H9 (cell line): ENCODE results near the gene TRPV3. TPM values are rescaled to one million over a fixed set of nuclear protein-coding genes. Genes with fewer than 3 reads are reported as not detected.

Source experiments
- DNase-seq: peaks from one replicate; pipeline ENCODE4 v3.0.0-alpha.2; 2017
- H2AFZ ChIP-seq: one replicate; pipeline ENCODE4 v1.6.1; 2013; ENCODE audit warnings: mild to moderate bottlenecking, low read length, control low read depth, moderate library complexity
- H2AK5ac ChIP-seq: 2 replicates; pipeline ENCODE4 v1.6.1; 2013; ENCODE audit warnings: low read length, control low read depth, mixed read lengths; ENCODE audit not compliant: insufficient read length
- H2BK120ac ChIP-seq: one replicate; pipeline ENCODE4 v1.6.1; 2013; ENCODE audit warnings: low read depth, mild to moderate bottlenecking, low read length, control low read depth, inconsistent platforms; ENCODE audit not compliant: poor library complexity, severe bottlenecking
- H2BK12ac ChIP-seq: 2 replicates; pipeline ENCODE4 v1.6.1; 2013; ENCODE audit warnings: low read length, control low read depth, mixed read lengths, low read depth; ENCODE audit not compliant: insufficient read length
- H2BK15ac ChIP-seq: 2 replicates; pipeline ENCODE4 v1.6.1; 2013; ENCODE audit warnings: low read depth, low read length, control low read depth
- H2BK20ac ChIP-seq: one replicate; pipeline ENCODE4 v1.6.1; 2013; ENCODE audit warnings: low read depth, mild to moderate bottlenecking, low read length, control low read depth, inconsistent platforms; ENCODE audit not compliant: poor library complexity, severe bottlenecking
- H2BK5ac ChIP-seq: 2 replicates; pipeline ENCODE4 v1.6.1; 2013; ENCODE audit warnings: low read length, control low read depth, mixed read lengths; ENCODE audit not compliant: insufficient read length
- H3K14ac ChIP-seq: 2 replicates; pipeline ENCODE4 v1.6.1; 2013; ENCODE audit warnings: low read length, control low read depth; ENCODE audit not compliant: insufficient read depth
- H3K18ac ChIP-seq: 2 replicates; pipeline ENCODE4 v1.6.1; 2013; ENCODE audit warnings: low read depth, mild to moderate bottlenecking, mixed read lengths, low read length, control low read depth; ENCODE audit not compliant: insufficient read length
- H3K23ac ChIP-seq: 2 replicates; pipeline ENCODE4 v1.6.1; 2013; ENCODE audit warnings: low read length, control low read depth, mixed read lengths, low read depth; ENCODE audit not compliant: insufficient read length
- H3K23me2 ChIP-seq: 2 replicates; pipeline ENCODE4 v1.6.1; 2013; ENCODE audit warnings: low read depth, mild to moderate bottlenecking, mixed read lengths, low read length, control low read depth; ENCODE audit not compliant: insufficient read length, poor library complexity, severe bottlenecking
- H3K27ac ChIP-seq: 2 replicates; pipeline ENCODE4 v1.5.1; 2013; ENCODE audit warnings: low read length, control low read depth, mixed read lengths, low read depth; ENCODE audit not compliant: insufficient read length
- H3K27me3 ChIP-seq: 2 replicates; pipeline ENCODE4 v1.6.1; 2013; ENCODE audit warnings: low read length, control low read depth, inconsistent platforms; ENCODE audit not compliant: insufficient read depth
- H3K4ac ChIP-seq: 2 replicates; pipeline ENCODE4 v1.6.1; 2013; ENCODE audit warnings: low read depth, mild to moderate bottlenecking, control low read depth, inconsistent platforms, low read length, moderate library complexity
- H3K4me1 ChIP-seq: 2 replicates; pipeline ENCODE4 v1.6.1; 2013; ENCODE audit warnings: low read length, control low read depth, inconsistent platforms; ENCODE audit not compliant: insufficient read depth
- H3K4me2 ChIP-seq: 2 replicates; pipeline ENCODE4 v1.6.1; 2013; ENCODE audit warnings: low read length, control low read depth, mixed read lengths; ENCODE audit not compliant: insufficient read length, insufficient read depth
- H3K56ac ChIP-seq: 2 replicates; pipeline ENCODE4 v1.6.1; 2013; ENCODE audit warnings: low read depth, mild to moderate bottlenecking, mixed read lengths, low read length, control low read depth; ENCODE audit not compliant: insufficient read length
- H3K79me1 ChIP-seq: 2 replicates; pipeline ENCODE4 v1.6.1; 2013; ENCODE audit warnings: low read depth, mild to moderate bottlenecking, moderate library complexity, low read length, control low read depth, inconsistent platforms; ENCODE audit not compliant: insufficient read depth, poor library complexity, severe bottlenecking
- H3K79me2 ChIP-seq: 2 replicates; pipeline ENCODE4 v1.6.1; 2013; ENCODE audit warnings: low read length, control low read depth, inconsistent platforms; ENCODE audit not compliant: insufficient read depth
- H3K9ac ChIP-seq: 2 replicates; pipeline ENCODE4 v1.6.1; 2013; ENCODE audit warnings: low read length, control low read depth, mixed read lengths; ENCODE audit not compliant: insufficient read length; ENCODE audit errors: extremely low read depth
- H3K9me3 ChIP-seq: one replicate; pipeline ENCODE4 v1.6.1; 2013; ENCODE audit warnings: low read depth, low read length, inconsistent platforms; ENCODE audit not compliant: control insufficient read depth
- H3T11ph ChIP-seq: one replicate; pipeline ENCODE4 v1.6.1; 2013; ENCODE audit warnings: mild to moderate bottlenecking, low read length, control low read depth, inconsistent platforms
- H4K20me1 ChIP-seq: one replicate; pipeline ENCODE4 v1.6.1; 2013; ENCODE audit not compliant: control insufficient read depth, insufficient read length, insufficient read depth
- H4K5ac ChIP-seq: 2 replicates; pipeline ENCODE4 v1.6.1; 2013; ENCODE audit warnings: low read depth, mild to moderate bottlenecking, mixed read lengths, low read length, control low read depth; ENCODE audit not compliant: insufficient read length
- H4K8ac ChIP-seq: replicated peaks from 2 replicates; pipeline ENCODE4 v1.6.1; 2013; ENCODE audit warnings: low read length, control low read depth, mixed read lengths, low read depth; ENCODE audit not compliant: insufficient read length
- H4K91ac ChIP-seq: 2 replicates; pipeline ENCODE4 v1.6.1; 2013; ENCODE audit warnings: low read depth, mild to moderate bottlenecking, moderate library complexity, mixed read lengths, low read length, control low read depth; ENCODE audit not compliant: insufficient read length
- H3K27ac Mint-ChIP-seq, 3 experiments: 2 replicates in 2 of 3; 3 replicates in 1 of 3; pipeline ENCODE4 v1.8.0; 2020 to 2021; ENCODE audit warnings: mixed read lengths in 3 of 3, mild to moderate bottlenecking in 1 of 3, moderate library complexity in 1 of 3
- H3K27me3 Mint-ChIP-seq: 2 replicates; pipeline ENCODE4 v1.8.0; 2021; ENCODE audit warnings: low read depth, mild to moderate bottlenecking, moderate library complexity, mixed read lengths
- H3K36me3 Mint-ChIP-seq, 3 experiments: 2 replicates in 2 of 3; 3 replicates in 1 of 3; pipeline ENCODE4 v1.8.0; 2020 to 2021; ENCODE audit warnings: low read depth in 3 of 3, mixed read lengths in 3 of 3; ENCODE audit not compliant: insufficient read depth in 1 of 3
- H3K4me1 Mint-ChIP-seq, 2 experiments: 2 replicates each; pipeline ENCODE4 v1.8.0; 2020; ENCODE audit warnings: mixed read lengths in 2 of 2
- H3K4me3 Mint-ChIP-seq, 2 experiments: 2 replicates in 1 of 2; 3 replicates in 1 of 2; pipeline ENCODE4 v1.8.0; 2020 to 2021; ENCODE audit warnings: mild to moderate bottlenecking in 2 of 2, mixed read lengths in 2 of 2, moderate library complexity in 1 of 2
- H3K9me3 Mint-ChIP-seq, 2 experiments: 2 replicates in 1 of 2; 3 replicates in 1 of 2; pipeline ENCODE4 v1.8.0; 2020; ENCODE audit warnings: mild to moderate bottlenecking in 2 of 2, mixed read lengths in 2 of 2, moderate library complexity in 1 of 2
- WGBS: extraction: QIAGEN DNeasy Blood & Tissue Kit; methylation state at CpG from one replicate; pipeline ENCODE4 v1.1.7; 2013; ENCODE audit warnings: missing lambda C conversion rate, low lambda C conversion rate, mixed read lengths; ENCODE audit not compliant: insufficient read length; ENCODE audit errors: extremely low coverage; 5-methylcytosine and 5-hydroxymethylcytosine counted together
- total RNA-seq: library from RNA; stranded (reverse); gene quantifications from 2 replicates; pipeline ENCODE4 v1.2.1, GENCODE V29; 2021
- TF ChIP-seq, protein P1 (sequence below): fragments of 200-600 bp; sonication (generic); conservative IDR thresholded peaks from 3 replicates; pipeline ENCODE4 v1.8.0; 2021; ENCODE audit warnings: antibody characterized with exemption, mild to moderate bottlenecking

Gene TRPV3
- total RNA-seq, 1 experiment from 2014 or later: 0.63 TPM

DNA sequence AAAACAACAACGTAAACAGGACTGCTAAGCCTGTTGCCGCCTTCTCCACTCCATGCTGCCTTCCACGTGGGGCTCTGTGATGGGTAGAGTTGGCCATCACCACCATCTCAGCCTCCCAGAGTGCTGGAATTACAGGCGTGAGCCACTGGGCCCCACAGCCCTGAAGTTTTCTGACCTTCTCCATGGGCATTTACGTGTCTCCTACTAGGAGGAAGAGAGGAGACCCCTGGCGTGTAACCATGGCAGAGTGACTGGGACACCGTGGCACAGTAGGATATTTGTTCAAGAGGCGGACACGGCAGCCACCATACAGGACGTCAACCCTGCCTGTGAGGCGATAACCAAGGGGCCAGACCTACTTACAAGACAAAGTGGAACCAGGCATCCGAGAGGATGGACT is 31.1 kb downstream of the TRPV3 start:
- Histone ChIP-seq H3K27ac (no peak overlapping the region), H4K5ac (no peak overlapping the region), H3K79me1 (no peaks in the 10 kb centered on the region), H3K23me2 (no peaks in the 10 kb centered on the region), H2AK5ac (no peak overlapping the region), H2BK20ac (no peak overlapping the region), H3K79me2 (no peaks in the 10 kb centered on the region), H3K9ac (no peak overlapping the region), H3K14ac (no peak overlapping the region), H4K20me1 (no peaks in the 10 kb centered on the region), H3K4me1 (no peaks in the 10 kb centered on the region), H2BK120ac (no peak overlapping the region), H2BK12ac (no peak overlapping the region), H3K4ac (no peak overlapping the region), H4K8ac (no peak overlapping the region), H3K23ac (no peak overlapping the region), H3T11ph (no peak overlapping the region), H3K4me2 (no peak overlapping the region), H3K27me3 (no peaks in the 10 kb centered on the region), H3K9me3 (no peaks in the 10 kb centered on the region), H2BK5ac (no peak overlapping the region), H4K91ac (no peak overlapping the region), H3K18ac (no peak overlapping the region), H3K56ac (no peak overlapping the region), H2AFZ (no peak overlapping the region), H2BK15ac (no peak overlapping the region)
- WGBS: no CpG with 5 or more reads among the region's 12 CpGs
- peak overlapping the region in 1 of 3 experiments; percentile 32; a peak in 1 of 7 replicates for H3K27ac Mint-ChIP-seq
- TF ChIP-seq, protein P1, sequence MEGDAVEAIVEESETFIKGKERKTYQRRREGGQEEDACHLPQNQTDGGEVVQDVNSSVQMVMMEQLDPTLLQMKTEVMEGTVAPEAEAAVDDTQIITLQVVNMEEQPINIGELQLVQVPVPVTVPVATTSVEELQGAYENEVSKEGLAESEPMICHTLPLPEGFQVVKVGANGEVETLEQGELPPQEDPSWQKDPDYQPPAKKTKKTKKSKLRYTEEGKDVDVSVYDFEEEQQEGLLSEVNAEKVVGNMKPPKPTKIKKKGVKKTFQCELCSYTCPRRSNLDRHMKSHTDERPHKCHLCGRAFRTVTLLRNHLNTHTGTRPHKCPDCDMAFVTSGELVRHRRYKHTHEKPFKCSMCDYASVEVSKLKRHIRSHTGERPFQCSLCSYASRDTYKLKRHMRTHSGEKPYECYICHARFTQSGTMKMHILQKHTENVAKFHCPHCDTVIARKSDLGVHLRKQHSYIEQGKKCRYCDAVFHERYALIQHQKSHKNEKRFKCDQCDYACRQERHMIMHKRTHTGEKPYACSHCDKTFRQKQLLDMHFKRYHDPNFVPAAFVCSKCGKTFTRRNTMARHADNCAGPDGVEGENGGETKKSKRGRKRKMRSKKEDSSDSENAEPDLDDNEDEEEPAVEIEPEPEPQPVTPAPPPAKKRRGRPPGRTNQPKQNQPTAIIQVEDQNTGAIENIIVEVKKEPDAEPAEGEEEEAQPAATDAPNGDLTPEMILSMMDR: no peak
- no peak overlapping the region for H3K4me3 Mint-ChIP-seq
- H3K4me1 Mint-ChIP-seq: peaks cover 11 to 26% of the 10 kb centered on the region in 2 experiments
- H3K9me3 Mint-ChIP-seq: no peaks in the 10 kb centered on the region
- DNase-seq: no peak
- no peaks in the 10 kb centered on the region for H3K36me3 Mint-ChIP-seq
- H3K27me3 Mint-ChIP-seq: no peaks in the 10 kb centered on the region
